ENCODE measurements around the gene MAST1. TPM values are rescaled to one million over a fixed set of nuclear protein-coding genes. Genes with fewer than 3 reads are reported as not detected.
"Not testable (repeated sequence)": the region's sequence is repeated elsewhere in the genome, so short reads cannot be mapped to it uniquely, and the experiment has no call there.

Gene MAST1
- total and polyA plus RNA-seq, 9 donors, result 0.09 to 0.90 (median 0.61) TPM

DNA sequence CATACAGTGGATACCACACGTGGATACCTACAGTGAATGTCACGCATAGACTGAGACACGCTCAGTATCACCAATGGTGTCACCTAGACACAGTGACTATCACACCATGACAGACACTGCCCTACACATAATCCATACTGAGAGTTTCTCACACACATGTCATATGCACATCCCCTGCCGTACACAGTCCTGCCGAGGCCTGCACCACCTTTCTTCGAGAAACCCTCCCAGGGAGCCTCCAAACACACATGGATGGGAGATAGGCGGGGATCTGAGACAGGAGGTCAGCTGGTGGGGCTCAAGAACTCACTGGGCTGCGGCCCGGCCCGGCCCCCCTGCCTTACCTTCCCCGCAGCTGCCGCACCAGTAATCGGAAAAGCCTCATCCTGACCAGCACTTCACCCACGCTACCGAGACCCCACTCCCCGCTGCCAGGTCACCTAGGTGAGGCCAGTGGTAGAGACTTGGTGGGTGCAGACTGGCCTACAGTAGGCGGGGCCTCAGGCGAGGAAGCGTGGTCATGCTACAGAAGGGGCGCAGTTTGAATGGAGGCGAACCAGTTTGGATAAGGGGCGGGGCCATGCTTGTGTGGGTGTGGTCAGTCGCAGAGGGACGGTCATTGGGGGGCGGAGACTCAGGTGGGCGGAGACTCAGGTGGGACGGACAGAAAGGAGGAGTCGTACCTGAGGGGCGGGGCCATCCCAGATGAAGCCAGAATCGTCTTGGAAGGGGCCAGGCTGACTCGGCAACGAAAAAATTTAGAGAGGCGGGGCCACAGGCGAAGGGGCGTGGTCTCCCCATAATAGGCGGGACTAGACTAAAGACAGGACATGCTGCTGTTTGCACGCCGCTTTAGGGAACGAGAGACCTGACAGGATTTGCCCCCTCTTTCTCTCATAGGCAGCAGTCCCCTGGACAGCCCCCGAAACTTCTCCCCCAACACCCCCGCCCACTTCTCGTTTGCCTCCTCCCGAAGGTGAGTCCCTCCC, 2.1 kb downstream of the MAST1 start:
- Histone ChIP-seq H3K9me3 (replicated peaks; ENCODE audit: control insufficient read depth, low read depth, low read length) (no peaks in the 10 kb centered on the region), H3K27ac (ENCODE audit: low read length) (no peak overlapping the region), H3K4me3 (ENCODE audit: low read length) (no peak overlapping the region), H3K27me3 (ENCODE audit: control insufficient read depth, insufficient read depth, low read length) (peaks cover 83% of the 10 kb centered on the region), H3K4me1 (ENCODE audit: control insufficient read depth, insufficient read depth, low read length) (peaks cover 12% of the 10 kb centered on the region), H3K36me3 (ENCODE audit: control insufficient read depth, insufficient read depth, low read length) (no peaks in the 10 kb centered on the region)
- 8% methylated on average over 29 of the region's 43 CpGs for WGBS (ENCODE audit: insufficient coverage)
- DNase-seq, result no peak

DNA sequence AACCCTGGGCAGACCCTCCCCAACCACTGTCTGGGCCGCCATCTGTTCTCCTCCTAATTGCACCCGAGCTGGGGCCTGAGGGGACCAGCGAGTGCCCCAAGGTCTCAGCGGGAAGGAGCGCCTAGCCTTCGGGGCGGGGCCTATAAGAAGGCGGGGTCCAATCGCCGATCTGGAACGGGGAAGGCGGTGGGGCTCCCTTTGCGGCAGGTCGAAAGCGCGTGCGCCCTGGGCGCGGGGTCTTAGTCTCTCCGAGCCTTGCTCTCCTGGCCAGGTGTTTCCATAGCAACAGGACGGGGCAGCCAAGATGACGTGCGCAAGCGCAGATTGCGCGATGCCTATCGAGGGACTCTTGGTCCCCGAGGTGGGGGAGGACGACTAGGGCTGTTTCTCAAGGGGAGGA, 2.8 kb downstream of the MAST1 start:
- Histone ChIP-seq H3K4me1 (ENCODE audit: control insufficient read depth, insufficient read depth, low read length) (peaks cover 12% of the 10 kb centered on the region), H3K9me3 (replicated peaks; ENCODE audit: control insufficient read depth, low read depth, low read length) (no peaks in the 10 kb centered on the region), H3K27me3 (ENCODE audit: control insufficient read depth, insufficient read depth, low read length) (peaks cover 79% of the 10 kb centered on the region), H3K27ac (ENCODE audit: low read length) (no peak overlapping the region), H3K4me3 (ENCODE audit: low read length) (no peak overlapping the region), H3K36me3 (ENCODE audit: control insufficient read depth, insufficient read depth, low read length) (no peaks in the 10 kb centered on the region)
- no peak for DNase-seq
- WGBS (ENCODE audit: insufficient coverage), result 0% methylated on average over 25 of the region's 29 CpGs

DNA sequence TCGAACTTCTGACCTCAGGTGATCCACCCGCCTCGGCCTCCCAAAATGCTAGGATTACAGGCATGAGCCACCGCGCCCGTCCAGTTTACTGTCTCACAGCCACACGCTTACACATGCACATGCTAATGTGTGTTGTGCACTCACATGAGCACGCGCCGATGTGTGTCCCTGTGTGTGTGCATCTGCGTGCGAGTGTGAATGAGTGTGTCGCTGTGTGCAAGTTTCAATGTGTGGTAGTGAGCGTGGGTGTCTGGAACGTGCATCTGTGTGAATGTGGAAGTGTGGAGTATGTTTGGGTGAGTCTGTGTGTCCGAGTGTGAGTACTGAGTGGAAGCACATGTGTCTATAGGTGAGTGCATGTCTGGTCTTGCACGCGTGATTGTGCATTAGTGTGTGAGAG, 4.2 kb downstream of the MAST1 start:
- H3K27ac ChIP-seq (ENCODE audit: low read length), result no peak overlapping the region
- DNase-seq, result no peak
- WGBS (ENCODE audit: insufficient coverage), result 93% methylated on average over 18 of the region's 18 CpGs
- no peaks in the 10 kb centered on the region for H3K9me3 ChIP-seq (replicated peaks; ENCODE audit: control insufficient read depth, low read depth, low read length)
- H3K4me3 ChIP-seq (ENCODE audit: low read length), result no peak overlapping the region
- H3K4me1 ChIP-seq (ENCODE audit: control insufficient read depth, insufficient read depth, low read length), result peaks cover 16% of the 10 kb centered on the region
- peaks cover 73% of the 10 kb centered on the region for H3K27me3 ChIP-seq (ENCODE audit: control insufficient read depth, insufficient read depth, low read length)
- no peaks in the 10 kb centered on the region for H3K36me3 ChIP-seq (ENCODE audit: control insufficient read depth, insufficient read depth, low read length)

DNA sequence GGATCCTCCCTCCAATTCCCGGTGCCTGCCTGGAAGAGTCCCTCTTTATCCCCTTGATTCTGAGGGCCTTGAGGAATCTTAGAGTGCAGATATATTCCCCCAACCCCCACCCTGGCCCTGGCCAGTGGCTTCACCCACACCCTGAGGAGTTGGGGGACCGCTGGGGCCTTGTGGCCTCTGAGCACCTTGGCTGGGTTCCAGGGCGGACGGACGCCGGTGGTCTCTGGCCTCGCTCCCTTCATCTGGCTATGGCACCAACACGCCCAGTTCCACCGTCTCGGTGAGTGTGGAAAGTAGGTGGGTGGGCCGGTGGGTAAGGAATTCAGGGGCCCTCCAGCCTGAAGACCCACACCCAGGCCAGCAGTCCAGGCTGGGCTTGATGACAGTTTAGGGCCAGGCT, 5.0 kb downstream of the MAST1 start:
- Histone ChIP-seq H3K9me3 (replicated peaks; ENCODE audit: control insufficient read depth, low read depth, low read length) (no peaks in the 10 kb centered on the region), H3K27ac (ENCODE audit: low read length) (no peak overlapping the region), H3K36me3 (ENCODE audit: control insufficient read depth, insufficient read depth, low read length) (no peaks in the 10 kb centered on the region), H3K27me3 (ENCODE audit: control insufficient read depth, insufficient read depth, low read length) (peaks cover 71% of the 10 kb centered on the region), H3K4me1 (ENCODE audit: control insufficient read depth, insufficient read depth, low read length) (peaks cover 16% of the 10 kb centered on the region), H3K4me3 (ENCODE audit: low read length) (no peak overlapping the region)
- no peak for DNase-seq
- 87% methylated on average over 6 of the region's 11 CpGs for WGBS (ENCODE audit: insufficient coverage)

DNA sequence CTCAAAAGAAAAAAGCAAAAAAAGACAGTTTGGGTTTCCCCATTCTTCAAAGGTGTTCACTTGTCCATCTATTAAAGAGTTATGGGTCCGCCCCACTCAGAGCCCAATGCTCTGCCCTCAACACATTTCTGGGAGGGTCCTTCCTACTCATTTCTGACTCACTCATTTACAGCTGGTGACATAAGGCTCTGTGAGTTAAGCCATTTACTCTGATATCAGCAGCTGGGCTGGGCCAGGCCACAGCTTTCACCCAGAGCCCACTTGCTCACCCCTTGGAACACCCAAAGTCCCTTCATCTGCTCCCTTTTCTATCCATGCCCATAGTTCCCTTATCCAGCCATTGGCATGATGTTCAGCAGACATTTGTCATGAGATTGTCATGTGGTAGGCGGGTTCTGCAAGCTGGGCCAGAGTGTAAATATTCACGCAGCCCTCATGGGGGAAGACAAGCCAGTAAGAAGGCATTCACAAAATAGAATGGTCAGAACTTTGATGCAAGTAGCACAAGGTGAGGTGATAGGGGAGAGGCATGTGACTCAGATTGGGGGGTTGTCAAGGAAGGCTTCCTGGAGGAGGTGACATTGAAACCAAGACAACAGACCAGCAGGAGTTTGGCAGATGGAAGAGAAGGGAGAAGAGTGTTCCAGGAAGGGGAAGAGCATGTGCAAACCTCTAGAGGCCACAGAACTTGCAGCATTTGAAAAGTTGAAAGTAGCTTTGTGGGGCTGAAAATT, 5.9 kb downstream of the MAST1 start:
- DNase-seq, result no peak
- Histone ChIP-seq H3K4me3 (ENCODE audit: low read length) (no peak overlapping the region), H3K27ac (ENCODE audit: low read length) (no peak overlapping the region), H3K27me3 (ENCODE audit: control insufficient read depth, insufficient read depth, low read length) (peaks cover 62% of the 10 kb centered on the region), H3K4me1 (ENCODE audit: control insufficient read depth, insufficient read depth, low read length) (peaks cover 12% of the 10 kb centered on the region), H3K9me3 (replicated peaks; ENCODE audit: control insufficient read depth, low read depth, low read length) (no peaks in the 10 kb centered on the region), H3K36me3 (ENCODE audit: control insufficient read depth, insufficient read depth, low read length) (no peaks in the 10 kb centered on the region)
- WGBS (ENCODE audit: insufficient coverage), result 87% methylated on average over 3 of the region's 3 CpGs

DNA sequence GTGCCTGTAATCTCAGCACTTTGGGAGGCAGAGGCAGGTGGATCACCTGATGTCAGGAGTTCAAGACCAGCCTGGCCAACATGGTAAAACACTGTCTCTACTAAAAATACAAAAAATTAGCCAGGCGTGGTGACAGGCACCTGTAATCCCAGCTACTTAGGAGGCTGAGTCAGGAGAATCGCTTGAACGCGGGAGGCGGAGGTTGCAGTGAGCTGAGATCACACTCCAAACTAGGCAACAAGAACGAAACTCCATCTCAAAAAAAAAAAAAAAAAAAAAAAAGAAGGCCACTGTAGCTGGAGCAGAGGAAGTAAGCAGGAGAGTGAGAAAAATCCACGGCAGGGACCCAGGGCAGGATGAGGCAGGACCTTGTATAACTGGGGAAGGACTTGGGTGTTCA, 8.3 kb downstream of the MAST1 start:
- DNase-seq; H3K27ac ChIP-seq (ENCODE audit: low read length); H3K4me1 ChIP-seq (ENCODE audit: control insufficient read depth, insufficient read depth, low read length); H3K4me3 ChIP-seq (ENCODE audit: low read length); H3K9me3 ChIP-seq (replicated peaks; ENCODE audit: control insufficient read depth, low read depth, low read length); H3K36me3 ChIP-seq (ENCODE audit: control insufficient read depth, insufficient read depth, low read length): not testable (repeated sequence)
- peaks cover 40% of the 10 kb centered on the region for H3K27me3 ChIP-seq (ENCODE audit: control insufficient read depth, insufficient read depth, low read length)
- 57% methylated on average over 1 of the region's 7 CpGs for WGBS (ENCODE audit: insufficient coverage)

DNA sequence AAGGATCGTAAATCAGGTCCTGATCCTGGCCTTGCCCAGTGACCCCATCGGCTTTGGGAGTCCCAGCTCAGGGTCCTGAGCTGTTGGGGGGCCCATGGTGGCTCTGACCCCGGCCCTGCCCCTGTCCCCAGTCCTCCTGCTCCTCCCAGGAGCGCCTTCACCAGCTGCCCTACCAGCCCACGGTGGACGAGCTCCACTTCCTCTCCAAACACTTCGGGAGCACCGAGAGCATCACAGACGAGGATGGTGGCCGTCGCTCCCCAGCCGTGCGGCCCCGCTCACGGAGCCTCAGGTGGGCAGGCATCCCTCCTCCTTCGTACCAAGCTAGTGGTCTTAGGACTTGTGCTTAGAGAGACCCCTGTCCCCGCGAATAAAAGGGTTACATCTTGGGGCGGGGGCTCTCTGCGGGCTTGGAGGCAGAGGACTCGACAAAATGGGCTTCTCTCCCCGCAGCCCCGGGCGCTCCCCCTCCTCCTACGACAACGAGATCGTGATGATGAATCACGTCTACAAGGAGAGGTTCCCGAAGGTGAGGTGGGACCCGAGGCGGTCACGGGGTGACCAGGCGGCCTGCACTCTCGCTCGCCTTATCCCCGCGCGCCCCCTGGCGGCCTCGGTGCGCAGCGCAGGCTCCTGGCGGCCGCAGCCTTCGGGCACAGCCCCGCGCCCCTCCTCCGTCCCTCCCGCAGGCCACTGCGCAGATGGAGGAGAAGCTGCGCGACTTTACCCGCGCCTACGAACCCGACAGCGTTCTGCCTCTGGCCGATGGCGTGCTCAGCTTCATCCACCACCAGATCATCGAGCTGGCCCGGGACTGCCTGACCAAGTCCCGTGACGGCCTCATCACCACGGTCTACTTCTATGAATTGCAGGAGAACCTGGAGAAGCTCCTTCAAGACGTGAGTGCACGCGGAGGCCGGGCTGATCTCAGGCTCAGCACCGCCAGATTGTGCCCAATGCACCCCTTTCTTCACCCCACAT, 9.1 kb downstream of the MAST1 start:
- no peaks in the 10 kb centered on the region for H3K9me3 ChIP-seq (replicated peaks; ENCODE audit: control insufficient read depth, low read depth, low read length)
- H3K27ac ChIP-seq (ENCODE audit: low read length), result no peak overlapping the region
- peak overlapping the region; percentile 21 for H3K4me3 ChIP-seq (ENCODE audit: low read length)
- peaks cover 7% of the 10 kb centered on the region for H3K4me1 ChIP-seq (ENCODE audit: control insufficient read depth, insufficient read depth, low read length)
- peaks cover 33% of the 10 kb centered on the region for H3K27me3 ChIP-seq (ENCODE audit: control insufficient read depth, insufficient read depth, low read length)
- WGBS (ENCODE audit: insufficient coverage), result 11% methylated on average over 64 of the region's 69 CpGs
- H3K36me3 ChIP-seq (ENCODE audit: control insufficient read depth, insufficient read depth, low read length), result no peaks in the 10 kb centered on the region
- DNase-seq, result peak; percentile 86

DNA sequence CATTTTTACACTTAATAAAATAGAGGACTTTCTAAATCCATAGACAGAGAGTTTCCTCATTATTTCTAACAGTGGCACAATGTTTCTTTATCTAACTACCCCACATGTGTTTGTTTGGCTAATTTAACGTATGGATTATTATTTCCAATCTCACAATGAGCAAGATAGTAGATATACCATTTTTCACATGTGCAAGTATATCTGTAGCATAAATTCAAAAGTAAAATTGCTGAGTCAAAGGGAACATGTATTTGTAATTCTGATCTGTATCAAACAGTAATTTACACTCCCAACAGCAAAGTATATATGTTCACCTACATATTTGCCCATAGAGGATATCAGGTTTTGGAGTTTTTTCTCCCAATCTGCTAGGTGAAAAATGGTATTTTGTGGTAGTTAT, 18.3 kb downstream of the MAST1 start:
- Histone ChIP-seq H3K27ac (ENCODE audit: low read length) (no peak overlapping the region), H3K27me3 (ENCODE audit: control insufficient read depth, insufficient read depth, low read length) (no peaks in the 10 kb centered on the region), H3K4me1 (ENCODE audit: control insufficient read depth, insufficient read depth, low read length) (no peaks in the 10 kb centered on the region), H3K9me3 (replicated peaks; ENCODE audit: control insufficient read depth, low read depth, low read length) (peaks cover 2% of the 10 kb centered on the region), H3K36me3 (ENCODE audit: control insufficient read depth, insufficient read depth, low read length) (no peaks in the 10 kb centered on the region), H3K4me3 (ENCODE audit: low read length) (no peak overlapping the region)
- DNase-seq, result no peak
- WGBS (ENCODE audit: insufficient coverage), result no CpG with 5 or more reads among the region's 1 CpG

DNA sequence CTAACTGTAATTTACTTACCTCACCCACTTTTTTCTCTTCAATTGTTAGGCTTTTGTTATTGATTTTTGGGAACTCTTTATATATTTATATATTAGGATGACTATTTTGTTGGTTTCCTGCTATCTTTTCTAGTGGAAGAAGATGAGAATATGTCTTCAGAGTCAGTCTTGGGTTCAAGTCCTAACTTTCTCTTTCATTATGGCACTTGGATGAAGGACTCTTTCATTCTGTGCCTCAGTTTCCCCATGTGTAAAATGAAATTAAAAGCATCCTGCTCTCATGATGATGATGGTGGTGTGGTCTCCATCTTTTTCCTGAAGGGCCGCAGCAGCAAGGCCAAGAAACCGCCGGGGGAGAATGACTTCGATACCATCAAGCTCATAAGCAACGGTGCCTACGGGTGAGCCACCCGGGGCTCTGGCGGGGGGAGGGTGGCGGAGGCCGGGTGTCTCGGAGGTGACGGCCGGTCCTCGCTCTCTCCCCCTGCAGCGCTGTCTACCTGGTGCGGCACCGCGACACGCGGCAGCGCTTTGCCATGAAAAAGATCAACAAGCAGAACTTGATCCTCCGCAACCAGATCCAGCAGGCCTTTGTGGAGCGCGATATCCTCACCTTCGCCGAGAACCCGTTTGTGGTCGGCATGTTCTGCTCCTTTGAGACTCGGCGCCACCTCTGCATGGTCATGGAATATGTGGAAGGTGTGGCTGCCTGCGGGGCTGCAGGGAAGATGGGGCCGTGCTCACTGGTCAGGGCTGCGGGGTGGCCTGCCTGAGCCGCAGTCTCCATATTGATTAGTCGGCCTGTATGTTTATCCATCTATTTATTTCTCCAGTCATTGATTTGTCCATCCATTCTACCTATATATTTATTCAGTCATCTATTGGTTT, 20.0 kb downstream of the MAST1 start:
- WGBS (ENCODE audit: insufficient coverage), result 93% methylated on average over 30 of the region's 35 CpGs
- no peaks in the 10 kb centered on the region for H3K36me3 ChIP-seq (ENCODE audit: control insufficient read depth, insufficient read depth, low read length)

More for the DNA sequence above, 20.0 kb downstream of the MAST1 start:
- H3K4me1 ChIP-seq (ENCODE audit: control insufficient read depth, insufficient read depth, low read length), result no peaks in the 10 kb centered on the region
- no peak for DNase-seq
- H3K4me3 ChIP-seq (ENCODE audit: low read length), result no peak overlapping the region
- H3K9me3 ChIP-seq (replicated peaks; ENCODE audit: control insufficient read depth, low read depth, low read length), result peaks cover 2% of the 10 kb centered on the region
- peaks cover 2% of the 10 kb centered on the region for H3K27me3 ChIP-seq (ENCODE audit: control insufficient read depth, insufficient read depth, low read length)
- H3K27ac ChIP-seq (ENCODE audit: low read length), result no peak overlapping the region

Measured in muscle of leg (tissue), 11 donors.